GM19395 (cell line): ENCODE measurements around the gene LEO1.

Source experiments
- ATAC-seq: cut with Tn5 transposase; IDR thresholded peaks from one replicate; pipeline ENCODE4 v1.9.1; 2021; ENCODE audit warnings: mild to moderate bottlenecking, moderate library complexity; ENCODE audit not compliant: unreplicated experiment

The LEO1 gene

DNA sequence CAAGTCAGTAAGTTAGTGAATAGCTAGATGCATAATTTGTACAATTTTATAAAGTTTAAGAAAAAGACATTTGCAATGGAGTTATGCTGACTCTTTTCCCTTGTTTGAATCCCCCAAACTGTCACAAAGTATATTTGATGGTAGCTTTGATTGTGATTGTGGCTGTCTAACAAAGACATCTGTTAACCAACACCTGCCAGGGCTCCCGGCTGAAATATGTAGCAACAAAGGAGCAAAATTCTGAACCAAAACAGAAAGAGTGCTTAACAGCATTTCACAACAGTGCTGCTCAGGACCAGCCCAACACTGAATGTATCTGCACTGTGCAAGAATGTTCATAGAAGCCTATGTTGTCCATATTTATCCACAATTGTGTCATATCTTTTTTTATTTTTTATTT lies 39.4 kb downstream of the LEO1 start:
- ATAC-seq: no peak

DNA sequence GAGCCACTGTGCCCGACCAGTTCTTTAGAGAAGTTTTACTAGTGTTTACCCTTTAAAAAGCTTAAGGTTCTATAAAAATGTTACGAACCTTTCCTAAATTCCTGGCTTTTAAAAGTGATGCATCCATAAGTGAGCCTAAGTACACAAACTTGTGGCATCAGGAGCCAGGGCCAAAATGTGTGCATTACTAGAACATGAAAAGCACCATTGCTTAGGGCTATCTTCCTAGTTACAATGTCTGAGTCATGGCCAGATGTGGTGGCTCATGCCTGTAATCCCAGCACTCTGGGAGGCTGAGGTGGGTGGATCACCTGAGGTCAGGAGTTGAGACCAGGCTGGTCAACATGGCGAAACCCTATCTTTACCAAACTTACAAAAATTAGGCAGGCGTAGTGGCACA lies 39.9 kb downstream of the LEO1 start:
- ATAC-seq: no peak

DNA sequence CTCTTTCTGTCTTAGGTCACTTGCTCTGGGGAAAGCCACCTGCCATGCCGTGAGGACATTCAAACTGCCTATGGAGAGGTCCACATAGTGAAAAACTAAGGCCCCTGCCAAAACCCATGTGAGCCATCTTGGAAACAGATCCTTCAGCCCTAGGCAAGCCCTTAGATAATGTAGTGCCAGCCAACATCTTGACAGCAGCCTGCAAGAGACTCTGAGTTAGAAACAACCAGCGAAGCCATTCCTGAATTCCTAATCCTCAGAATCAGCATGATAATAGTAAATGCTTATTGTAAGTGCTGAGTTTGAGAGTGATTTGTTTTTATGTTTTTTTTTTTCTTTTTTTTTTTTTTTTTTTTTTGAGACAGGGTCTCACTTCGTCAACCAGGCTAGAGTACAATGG lies 40.6 kb downstream of the LEO1 start:
- no peak for ATAC-seq

DNA sequence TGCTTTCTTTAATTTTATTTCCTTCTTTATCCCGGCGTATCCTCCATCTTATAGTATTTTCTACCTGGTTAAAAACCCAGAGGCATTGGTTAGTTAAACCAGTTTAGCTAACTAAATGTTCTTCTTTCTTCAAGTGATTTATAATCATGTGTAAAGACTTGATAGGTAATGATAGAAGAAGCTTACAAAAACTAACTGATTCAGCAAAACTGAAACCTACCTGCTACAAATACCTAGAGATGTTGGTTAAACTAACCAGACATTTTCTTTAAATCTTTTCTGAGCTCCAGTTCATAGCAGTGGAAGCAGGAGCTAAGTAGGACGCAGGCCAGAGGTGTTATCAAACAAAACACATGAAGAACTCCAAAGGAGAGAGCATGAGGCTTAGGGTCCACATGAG lies 44.8 kb downstream of the LEO1 start:
- no peak for ATAC-seq

DNA sequence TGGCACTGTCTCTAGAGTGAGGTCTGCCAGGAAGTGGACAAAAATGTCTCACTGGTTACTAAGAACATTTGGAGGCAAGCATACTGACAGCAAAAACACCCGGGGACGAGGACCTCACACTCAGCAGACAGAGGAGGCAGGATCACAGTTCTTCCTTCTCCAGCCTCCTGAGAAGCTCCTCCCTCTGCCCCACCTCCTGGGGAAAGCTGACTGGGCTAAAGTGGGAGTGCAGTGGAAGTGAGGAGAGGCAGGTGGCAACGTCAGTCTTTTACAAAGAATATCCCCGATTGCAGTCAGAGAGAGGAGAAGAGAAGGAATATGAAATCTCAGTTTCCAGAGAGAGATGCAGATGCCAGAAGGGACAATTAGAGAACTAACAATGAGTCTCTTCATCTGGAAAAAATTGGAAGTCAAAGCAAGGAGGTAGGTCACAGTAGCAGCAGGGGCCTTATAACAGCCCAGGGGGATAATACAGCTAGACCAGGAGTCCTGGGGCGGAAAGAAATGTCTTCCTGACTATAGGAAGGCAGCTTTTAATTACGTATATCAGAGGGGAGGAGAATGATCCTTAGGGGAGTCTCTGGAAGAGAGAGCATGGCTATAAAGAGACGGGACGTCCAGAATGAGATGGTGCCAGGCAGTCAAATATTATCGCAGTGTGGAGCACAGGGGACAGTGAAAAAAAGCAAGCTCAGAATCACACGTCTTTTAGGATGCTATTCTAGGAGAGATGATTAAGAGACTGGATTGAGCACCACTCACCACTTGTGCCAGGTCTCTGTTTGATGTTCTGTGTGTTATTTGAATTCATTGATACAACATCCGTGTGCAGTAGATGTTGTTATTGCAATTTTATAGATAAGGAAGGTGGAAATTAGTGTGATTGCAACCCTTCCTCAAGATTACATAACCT lies 47.2 kb downstream of the LEO1 start:
- no peak for ATAC-seq

DNA sequence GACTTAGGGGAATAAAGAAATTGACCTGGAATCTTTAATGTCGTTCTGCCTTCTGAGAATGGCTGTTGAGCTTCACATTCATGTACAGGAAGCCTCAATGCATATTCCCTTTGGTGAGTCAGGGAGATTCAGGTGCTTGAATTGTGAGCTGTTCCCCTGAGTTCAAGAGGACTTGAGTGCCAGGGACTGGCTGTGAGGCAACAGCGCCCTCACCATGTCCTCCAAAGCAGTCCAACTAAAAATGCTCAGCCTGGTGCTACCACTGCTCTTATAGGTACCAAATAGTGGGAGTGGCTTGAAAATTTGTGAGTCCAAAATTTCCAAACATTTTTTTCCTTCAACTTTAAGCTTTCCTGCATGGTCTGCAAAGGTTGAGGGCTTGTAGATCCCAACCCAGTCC lies 54.1 kb downstream of the LEO1 start:
- no peak for ATAC-seq

DNA sequence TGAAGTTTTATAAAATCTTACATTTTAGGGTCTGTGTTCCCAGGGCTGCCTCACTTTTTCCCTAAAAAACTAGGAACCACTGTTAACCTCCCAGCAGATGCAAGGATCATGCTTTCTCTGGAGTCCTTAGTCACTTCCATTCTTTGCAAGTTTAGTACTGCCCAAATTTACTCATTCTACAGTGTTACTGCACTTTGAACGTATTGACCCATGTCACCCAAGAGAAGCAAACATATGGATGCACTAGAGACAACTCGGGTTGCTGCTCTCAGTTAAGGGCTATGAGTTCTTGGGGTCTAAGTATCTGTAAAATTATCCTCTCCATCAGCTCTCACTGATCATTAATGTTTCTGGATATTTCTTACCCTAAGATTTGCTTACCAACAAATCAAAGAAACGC lies 59.0 kb downstream of the LEO1 start:
- no peak for ATAC-seq

DNA sequence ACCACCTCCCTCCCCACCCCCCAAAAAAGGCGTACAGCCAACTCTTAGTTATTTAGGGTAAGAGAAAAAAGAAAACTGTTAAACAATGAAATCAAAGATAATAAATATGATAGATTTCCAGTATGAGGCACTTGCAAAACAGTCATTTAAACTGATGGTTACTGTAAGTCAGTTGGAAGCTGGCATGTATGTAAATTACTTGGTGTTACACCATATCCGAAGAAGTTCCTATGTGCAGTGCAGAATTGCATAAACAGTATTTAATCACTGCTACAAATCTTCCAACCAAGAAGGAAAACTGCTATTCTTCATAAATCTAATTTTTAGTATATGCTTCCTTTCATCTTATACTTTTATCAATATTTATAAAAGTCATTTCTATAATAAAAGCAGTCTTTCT lies 62.0 kb downstream of the LEO1 start:
- no peak for ATAC-seq

DNA sequence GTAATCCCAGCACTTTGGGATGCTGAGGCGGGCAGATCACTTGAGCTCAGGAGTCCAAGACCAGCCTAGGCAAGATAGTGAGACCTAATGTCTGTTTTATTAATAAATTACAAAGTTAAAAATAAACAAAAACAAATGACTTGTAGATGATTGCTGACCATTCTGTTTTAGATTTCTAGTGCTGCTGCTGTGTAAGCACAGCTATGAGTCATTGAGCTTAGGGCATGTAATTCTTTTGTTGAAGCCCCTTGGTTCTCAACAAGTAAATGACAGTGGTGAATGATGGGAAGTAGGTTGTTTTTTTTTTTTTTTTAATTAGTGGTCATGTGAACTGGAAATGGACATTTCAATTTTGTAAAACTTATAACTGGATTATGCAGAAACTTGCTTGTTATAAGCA lies 63.3 kb downstream of the LEO1 start:
- ATAC-seq: no peak

DNA sequence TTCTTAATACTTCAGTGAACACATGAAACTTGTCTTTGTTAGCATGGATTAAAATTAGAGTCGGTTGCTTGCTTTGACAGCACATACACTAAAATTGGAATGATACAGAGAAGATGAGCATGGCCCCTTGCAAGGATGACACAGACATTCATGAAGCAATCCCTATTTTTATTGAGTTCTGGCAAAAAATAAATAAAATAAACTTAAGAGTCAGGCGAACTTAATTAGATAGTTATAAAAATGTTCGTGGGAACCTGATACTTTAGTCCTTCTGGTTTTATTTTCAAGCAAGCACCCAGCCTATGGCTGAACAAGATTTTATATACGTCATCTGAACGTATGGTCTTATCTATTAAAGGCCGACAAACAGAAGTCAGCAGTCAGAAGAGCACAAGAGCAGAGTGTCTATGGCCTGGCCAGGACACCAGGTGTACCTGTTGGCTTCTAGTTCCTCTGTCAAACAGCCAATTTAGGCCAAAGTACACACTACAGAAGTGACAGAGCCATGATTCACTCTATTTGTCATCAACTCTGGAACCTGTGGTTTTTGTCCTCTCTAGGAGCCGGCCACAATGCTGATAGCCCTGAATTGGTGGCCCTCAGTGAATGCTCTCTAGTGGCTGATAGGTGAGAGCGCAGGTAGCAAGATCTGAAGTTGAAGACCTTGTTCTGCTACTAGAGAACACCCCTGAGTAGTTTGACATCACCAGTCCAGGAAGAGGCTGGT lies 64.3 kb downstream of the LEO1 start:
- no peak for ATAC-seq

DNA sequence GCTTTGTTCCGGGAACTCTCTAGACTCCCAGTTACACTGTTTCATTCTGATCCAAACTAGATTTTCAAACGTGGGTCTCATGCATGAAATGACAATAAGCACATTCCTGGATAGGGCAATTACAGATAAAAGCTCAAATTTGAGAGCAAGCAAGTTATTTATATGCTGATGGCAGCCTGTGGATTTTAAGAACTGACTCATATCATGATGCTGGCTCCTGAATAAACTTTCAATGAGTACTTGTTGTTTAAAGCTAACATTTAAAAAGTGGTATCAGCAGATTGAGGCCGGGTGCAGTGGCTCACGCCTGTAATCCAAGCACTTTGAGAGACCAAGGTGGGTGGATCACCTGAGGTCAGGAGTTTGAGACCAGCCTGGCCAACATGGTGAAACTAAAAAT lies 66.6 kb downstream of the LEO1 start:
- no peak for ATAC-seq

DNA sequence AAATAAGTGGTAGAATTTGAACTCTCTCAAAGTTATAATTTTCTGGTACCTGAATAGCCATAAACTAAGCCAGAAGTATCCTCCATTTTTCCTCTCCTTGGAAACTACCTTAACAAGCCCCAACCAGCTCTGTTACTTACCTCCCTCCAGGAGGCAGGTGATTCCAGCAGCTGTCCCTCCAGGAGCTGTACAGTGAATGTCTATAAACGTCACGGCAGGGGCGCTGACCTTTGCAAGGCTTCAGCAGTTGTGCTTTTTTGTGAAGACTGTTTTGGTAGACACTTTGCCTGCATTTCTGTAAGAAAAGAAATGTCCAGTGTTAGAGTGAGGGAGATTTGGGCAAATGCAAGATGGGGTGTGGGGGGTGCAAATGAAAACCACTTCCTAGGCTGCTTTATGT lies 67.2 kb downstream of the LEO1 start:
- ATAC-seq: no peak

DNA sequence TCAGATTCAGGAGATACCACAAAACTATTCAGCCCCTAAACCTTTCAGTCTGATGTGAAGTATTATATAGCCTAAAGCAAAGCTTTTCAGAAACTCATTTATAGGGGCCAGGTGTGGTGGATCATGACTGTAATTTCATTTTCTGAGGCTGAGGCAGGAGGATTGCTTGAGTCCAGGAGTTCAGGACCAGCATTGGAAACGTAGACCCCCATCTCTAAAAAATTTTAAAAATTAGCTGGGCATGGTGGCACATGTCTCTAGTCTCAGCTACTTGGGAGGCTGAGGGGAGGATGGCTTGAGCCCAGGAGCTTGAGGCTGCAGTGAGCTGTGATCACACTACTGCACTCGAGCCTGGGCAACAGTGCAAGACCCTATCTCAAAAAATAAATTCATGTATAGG lies 82.1 kb downstream of the LEO1 start:
- ATAC-seq: no peak

DNA sequence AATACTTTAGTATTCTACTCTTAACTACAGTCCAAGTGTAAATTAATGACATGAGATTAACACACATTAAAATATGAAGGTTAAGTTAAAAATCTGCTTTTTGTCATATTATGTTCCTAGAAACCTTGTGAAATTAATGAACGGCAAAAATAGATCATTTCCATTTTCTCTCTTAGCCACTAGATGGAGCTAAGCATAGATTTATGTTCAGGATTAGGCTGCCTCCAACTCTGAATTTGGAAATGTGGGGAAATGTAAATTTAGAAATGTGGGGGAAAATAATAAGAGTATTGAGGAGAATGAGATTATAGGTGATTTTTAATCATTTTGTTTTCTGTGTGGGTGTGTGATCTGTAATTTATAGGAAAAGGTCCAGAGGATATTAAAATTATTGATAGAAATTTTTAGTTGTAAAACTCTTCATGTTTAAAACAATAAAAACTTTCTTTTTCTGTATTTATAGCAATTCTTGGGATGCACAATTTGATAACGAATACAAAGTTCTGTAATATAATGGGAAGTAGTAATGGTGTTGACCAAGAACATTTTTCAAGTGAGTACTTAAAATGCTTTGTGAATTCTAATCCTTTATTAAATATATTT lies 82.9 kb downstream of the LEO1 start:
- ATAC-seq: no peak
